A549 (cell line): Measurements from ENCODE around the gene CNOT2.

Source experiments
- BCL3 ChIP-seq: fragments of >200 bp; sonication (Bioruptor Twin); formaldehyde crosslinking; IDR thresholded peaks from 3 replicates; pipeline ENCODE4 v1.6.1; 2016
- CEBPB ChIP-seq, 2 experiments: fragments of >200 bp in 1 of 2; sonication (Bioruptor Twin) in 1 of 2; formaldehyde crosslinking in 1 of 2; IDR thresholded peaks; 2 replicates each; pipeline ENCODE4 v1.6.1; 2012 to 2016
- CHD4 ChIP-seq: fragments of 200-600 bp; sonication (generic); IDR thresholded peaks from 2 replicates; pipeline ENCODE4 v1.6.1; 2016; ENCODE audit warnings: antibody characterized with exemption, mild to moderate bottlenecking, borderline replicate concordance
- CTCF ChIP-seq: fragments of >200 bp; sonication (Bioruptor Twin); formaldehyde crosslinking; IDR thresholded peaks from 3 replicates; pipeline ENCODE4 v1.5.1; 2016
- EP300 ChIP-seq, 2 experiments: fragments of >200 bp; sonication (Bioruptor Twin); formaldehyde crosslinking; IDR thresholded peaks; 2 replicates in 1 of 2; 3 replicates in 1 of 2; pipeline ENCODE4 v1.6.1; 2016 to 2017
- JUNB ChIP-seq: fragments of >200 bp; sonication (Bioruptor Twin); formaldehyde crosslinking; IDR thresholded peaks from 2 replicates; pipeline ENCODE4 v1.6.1; 2016
- MYC ChIP-seq: IDR thresholded peaks from 2 replicates; pipeline ENCODE4 v1.6.1; 2012; ENCODE audit warnings: mild to moderate bottlenecking, inconsistent platforms, low read length, improper control_type of control experiment, borderline replicate concordance
- PHF8 ChIP-seq: fragments of 200-600 bp; sonication (generic); IDR thresholded peaks from 2 replicates; pipeline ENCODE4 v1.6.1; 2016; ENCODE audit warnings: low read depth, mild to moderate bottlenecking, antibody characterized with exemption, moderate library complexity, borderline replicate concordance
- POLR2A ChIP-seq: IDR thresholded peaks from 2 replicates; pipeline ENCODE4 v1.6.1; 2012; ENCODE audit warnings: mild to moderate bottlenecking, low read length
- REST ChIP-seq: fragments of 200-600 bp; sonication (generic); IDR thresholded peaks from 2 replicates; pipeline ENCODE4 v1.6.1; 2016; ENCODE audit warnings: antibody characterized with exemption, mild to moderate bottlenecking, moderate library complexity
- RFX5 ChIP-seq: fragments of 450-650 bp; IDR thresholded peaks from 2 replicates; pipeline ENCODE4 v1.7.1; 2014; ENCODE audit warnings: antibody characterized with exemption, mild to moderate bottlenecking, moderate library complexity
- SMC3 ChIP-seq: fragments of >200 bp; sonication (Bioruptor Twin); formaldehyde crosslinking; IDR thresholded peaks from 3 replicates; pipeline ENCODE4 v1.6.1; 2018; ENCODE audit warnings: inconsistent platforms
- USF2 ChIP-seq: fragments of 450-650 bp; IDR thresholded peaks from 2 replicates; pipeline ENCODE4 v1.6.1; 2014; ENCODE audit warnings: antibody characterized with exemption
- ZNF302 ChIP-seq: fragments of 250-450 bp; sonication (Bioruptor Pico); IDR thresholded peaks from 2 replicates; pipeline ENCODE4 v1.9.0; 2021; ENCODE audit warnings: inconsistent platforms, mild to moderate bottlenecking, moderate library complexity

GRCh38 chr12:70227911-70228310, 15.3 kb upstream of the CNOT2 start:
- TF ChIP-seq CTCF (no peak), JUNB (no peak), EP300 (IDR thresholded peaks at IDR 0.05) (no peak), CHD4 (no peak), RFX5 (no peak), ZNF302 (CRISPR knock-in tag) (no peak), PHF8 (no peak), USF2 (no peak), CEBPB (IDR thresholded peaks at IDR 0.05) (no peak), POLR2A (no peak), SMC3 (no peak), REST (no peak), BCL3 (no peak), MYC (no peak)
